Measurements from ENCODE around the gene CBLN1. TPM values are rescaled to one million over a fixed set of nuclear protein-coding genes. Genes with fewer than 3 reads are reported as not detected.

CBLN1 gene
- total RNA-seq, 4 donors from 2014 or later, result 0.60 TPM; not detected in 3

DNA sequence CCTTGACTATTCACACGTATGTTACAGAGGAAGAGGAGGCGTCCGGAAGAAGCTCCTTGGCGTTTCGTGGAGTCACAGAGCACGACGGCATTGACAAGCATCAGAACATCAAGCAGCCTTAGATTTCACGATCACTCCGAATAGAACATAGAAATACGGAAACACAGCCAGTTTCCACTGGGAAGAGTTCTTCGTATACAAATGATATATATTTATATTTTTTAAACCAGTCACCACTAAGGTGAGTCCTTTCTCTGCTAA, 3.1 kb downstream of the CBLN1 start:
- TF ChIP-seq EP300 (IDR thresholded peaks at IDR 0.05), result no peak
- TF ChIP-seq, protein P1, sequence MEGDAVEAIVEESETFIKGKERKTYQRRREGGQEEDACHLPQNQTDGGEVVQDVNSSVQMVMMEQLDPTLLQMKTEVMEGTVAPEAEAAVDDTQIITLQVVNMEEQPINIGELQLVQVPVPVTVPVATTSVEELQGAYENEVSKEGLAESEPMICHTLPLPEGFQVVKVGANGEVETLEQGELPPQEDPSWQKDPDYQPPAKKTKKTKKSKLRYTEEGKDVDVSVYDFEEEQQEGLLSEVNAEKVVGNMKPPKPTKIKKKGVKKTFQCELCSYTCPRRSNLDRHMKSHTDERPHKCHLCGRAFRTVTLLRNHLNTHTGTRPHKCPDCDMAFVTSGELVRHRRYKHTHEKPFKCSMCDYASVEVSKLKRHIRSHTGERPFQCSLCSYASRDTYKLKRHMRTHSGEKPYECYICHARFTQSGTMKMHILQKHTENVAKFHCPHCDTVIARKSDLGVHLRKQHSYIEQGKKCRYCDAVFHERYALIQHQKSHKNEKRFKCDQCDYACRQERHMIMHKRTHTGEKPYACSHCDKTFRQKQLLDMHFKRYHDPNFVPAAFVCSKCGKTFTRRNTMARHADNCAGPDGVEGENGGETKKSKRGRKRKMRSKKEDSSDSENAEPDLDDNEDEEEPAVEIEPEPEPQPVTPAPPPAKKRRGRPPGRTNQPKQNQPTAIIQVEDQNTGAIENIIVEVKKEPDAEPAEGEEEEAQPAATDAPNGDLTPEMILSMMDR (IDR thresholded peaks at IDR 0.05), result no peak
- no peak for TF ChIP-seq POLR2A (IDR thresholded peaks at IDR 0.05)
- peaks cover 0 to 60% (median 4%) of the 10 kb centered on the region in 4 donors for H3K4me1 ChIP-seq
- H3K27ac ChIP-seq, result no peak overlapping the region
- H3K27me3 ChIP-seq, result peaks cover 0 to 89% of the 10 kb centered on the region in 2 donors
- H3K36me3 ChIP-seq, result no peaks in the 10 kb centered on the region
- DNase-seq (ENCODE audit: low spot score in 2 of 2), result no peak
- H3K9me3 ChIP-seq, result no peaks in the 10 kb centered on the region
- 24 to 28% methylated on average over 11 of the region's 11 CpGs for WGBS, 2 donors
- H3K4me3 ChIP-seq, result no peak overlapping the region

DNA sequence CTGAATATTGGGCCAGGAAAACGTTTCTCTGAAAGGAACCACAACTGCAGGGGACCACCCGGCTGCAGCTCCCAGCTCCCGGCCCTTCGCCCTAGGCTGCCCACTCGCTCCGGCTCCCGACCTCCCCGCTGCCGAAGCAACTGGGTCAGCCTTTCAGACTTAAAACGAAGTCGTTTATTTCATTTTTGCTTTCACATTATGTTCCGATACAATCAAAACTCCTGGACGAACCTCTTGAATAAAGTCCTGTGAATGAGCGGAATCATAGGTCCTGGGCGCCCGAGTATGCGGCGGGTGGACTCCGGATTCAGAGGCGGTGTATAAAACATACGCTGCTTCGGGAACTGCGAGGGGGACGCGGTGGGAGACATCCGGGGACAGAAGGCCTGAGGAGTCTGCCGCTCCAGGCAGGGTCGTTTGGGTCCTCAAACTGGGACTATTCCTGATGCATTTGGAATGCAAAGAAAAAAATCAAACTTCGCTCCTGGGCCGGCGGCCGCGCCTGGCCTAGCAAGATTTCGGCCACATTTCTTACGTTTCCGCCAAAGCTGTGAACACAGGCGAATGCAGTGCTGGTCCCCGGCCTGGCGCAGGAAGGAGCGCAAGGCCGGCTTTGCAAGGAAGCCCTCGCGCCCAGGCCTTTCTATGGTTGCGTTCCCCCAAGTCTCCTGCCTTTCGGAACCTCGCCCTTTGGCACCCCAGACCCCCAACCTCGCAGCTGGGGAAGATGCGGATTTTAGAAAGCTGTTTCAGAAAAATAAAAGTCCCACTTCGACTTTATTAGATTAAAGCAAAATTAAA, 3.7 kb downstream of the CBLN1 start:
- TF ChIP-seq, protein P1 (IDR thresholded peaks at IDR 0.05), result no peak
- TF ChIP-seq POLR2A (IDR thresholded peaks at IDR 0.05) (no peak), EP300 (IDR thresholded peaks at IDR 0.05) (no peak)
- Histone ChIP-seq H3K27me3 (peaks cover 0 to 88% of the 10 kb centered on the region in 2 donors), H3K4me1 (peaks cover 0 to 55% (median 4%) of the 10 kb centered on the region in 4 donors), H3K9me3 (peaks cover 0 to 2% (median 0%) of the 10 kb centered on the region in 4 donors), H3K27ac (no peak overlapping the region), H3K36me3 (no peaks in the 10 kb centered on the region), H3K4me3 (no peak overlapping the region)
- 5 to 15% methylated on average over 49 of the region's 49 CpGs for WGBS, 2 donors
- no peak for DNase-seq (ENCODE audit: low spot score in 2 of 2)

GRCh38 chr16:49277386-49277742, 4.3 kb downstream of the CBLN1 start:
- WGBS, 2 donors, result 6 to 14% methylated on average over 18 of the region's 18 CpGs
- TF ChIP-seq, protein P1 (IDR thresholded peaks at IDR 0.05), result no peak
- no peak for TF ChIP-seq EP300 (IDR thresholded peaks at IDR 0.05)
- TF ChIP-seq POLR2A (IDR thresholded peaks at IDR 0.05), result no peak
- no peak for DNase-seq (ENCODE audit: low spot score in 2 of 2)
- peaks cover 0 to 88% of the 10 kb centered on the region in 2 donors for H3K27me3 ChIP-seq
- H3K9me3 ChIP-seq, result peaks cover 0 to 7% (median 0%) of the 10 kb centered on the region in 4 donors
- H3K27ac ChIP-seq, result no peak overlapping the region
- H3K4me3 ChIP-seq, result no peak overlapping the region
- H3K4me1 ChIP-seq, result peaks cover 0 to 49% (median 0%) of the 10 kb centered on the region in 4 donors
- no peaks in the 10 kb centered on the region for H3K36me3 ChIP-seq

GRCh38 chr16:49276646-49277385, 4.8 kb downstream of the CBLN1 start:
- no peak overlapping the region for H3K4me3 ChIP-seq
- peaks cover 0 to 45% (median 0%) of the 10 kb centered on the region in 4 donors for H3K4me1 ChIP-seq
- H3K27me3 ChIP-seq, result peaks cover 0 to 89% of the 10 kb centered on the region in 2 donors
- DNase-seq (ENCODE audit: low spot score in 2 of 2), result no peak
- 9 to 18% methylated on average over 19 of the region's 19 CpGs for WGBS, 2 donors
- H3K36me3 ChIP-seq, result no peaks in the 10 kb centered on the region
- TF ChIP-seq, protein P1 (IDR thresholded peaks at IDR 0.05), result no peak
- no peak for TF ChIP-seq EP300 (IDR thresholded peaks at IDR 0.05)
- TF ChIP-seq POLR2A (IDR thresholded peaks at IDR 0.05), result no peak
- H3K27ac ChIP-seq, result no peak overlapping the region
- H3K9me3 ChIP-seq, result peaks cover 0 to 7% (median 0%) of the 10 kb centered on the region in 4 donors

GRCh38 chr16:49275870-49276269, 5.8 kb downstream of the CBLN1 start:
- no peak overlapping the region for H3K27ac ChIP-seq
- TF ChIP-seq EP300 (IDR thresholded peaks at IDR 0.05), result no peak
- H3K4me3 ChIP-seq, result no peak overlapping the region
- no peak for DNase-seq (ENCODE audit: low spot score in 2 of 2)
- H3K9me3 ChIP-seq, result peaks cover 0 to 7% (median 0%) of the 10 kb centered on the region in 4 donors
- H3K36me3 ChIP-seq, result no peaks in the 10 kb centered on the region
- WGBS, 2 donors, result 25 to 41% methylated on average over 5 of the region's 5 CpGs
- peaks cover 0 to 35% (median 0%) of the 10 kb centered on the region in 4 donors for H3K4me1 ChIP-seq
- H3K27me3 ChIP-seq, result peaks cover 0 to 85% of the 10 kb centered on the region in 2 donors
